CD4-positive, alpha-beta T cell treated with Interleukin-4 for 1 hour (primary cell): ENCODE results near the gene PACSIN2.
"Not testable (repeated sequence)": the region's sequence is repeated elsewhere in the genome, so short reads cannot be mapped to it uniquely, and the experiment has no call there.

ENCODE experiments used
- DNase-seq, 2 donors: peaks; one replicate each; pipeline ENCODE4 v3.0.0-alpha.2; 2020 to 2022

Gene PACSIN2

GRCh38 chr22:43009444-43009843 is 5.5 kb downstream of the PACSIN2 start:
- DNase-seq = no peak

DNA sequence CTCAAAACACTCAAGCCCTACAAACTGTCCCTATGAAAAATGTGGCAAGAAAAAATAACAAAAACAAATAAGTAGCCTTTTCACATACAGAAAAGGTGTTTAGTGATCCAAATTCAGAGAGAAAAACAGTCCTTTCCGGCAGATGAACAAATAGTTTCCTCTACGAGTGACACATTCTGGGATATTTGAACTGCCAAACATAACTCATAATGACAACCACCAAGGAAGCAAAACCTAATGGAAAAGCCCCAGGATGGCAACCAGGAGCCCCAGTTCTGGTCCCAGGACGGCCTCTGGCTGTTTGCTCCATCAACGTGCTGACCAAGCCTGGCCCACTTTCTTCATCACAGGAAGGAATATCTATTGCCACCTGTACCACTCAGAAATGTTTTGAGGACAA is 6.0 kb downstream of the PACSIN2 start:
- no peak for DNase-seq

DNA sequence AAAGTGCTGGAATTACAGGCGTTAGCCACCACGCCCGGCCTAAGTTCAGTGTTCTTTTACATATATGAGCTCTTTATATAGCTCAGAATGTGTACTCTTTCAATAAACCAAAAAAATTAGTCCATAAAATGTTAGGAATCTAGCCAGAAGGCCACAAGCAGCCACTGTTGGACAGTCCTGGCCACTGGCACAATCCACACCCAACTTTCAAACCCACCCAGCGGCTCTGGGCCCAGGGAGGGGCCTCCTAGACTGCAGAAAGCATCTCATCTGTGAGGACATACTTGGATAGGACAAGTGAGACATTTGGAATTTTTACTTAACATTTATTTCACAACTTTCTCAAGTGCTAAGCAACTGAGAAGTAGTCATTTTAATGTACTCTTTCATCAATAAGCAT is 6.4 kb downstream of the PACSIN2 start:
- no peak for DNase-seq

- no peak for DNase-seq
Measured at GRCh38 chr22:43007519-43008102, 7.3 kb downstream of the PACSIN2 start.

DNA sequence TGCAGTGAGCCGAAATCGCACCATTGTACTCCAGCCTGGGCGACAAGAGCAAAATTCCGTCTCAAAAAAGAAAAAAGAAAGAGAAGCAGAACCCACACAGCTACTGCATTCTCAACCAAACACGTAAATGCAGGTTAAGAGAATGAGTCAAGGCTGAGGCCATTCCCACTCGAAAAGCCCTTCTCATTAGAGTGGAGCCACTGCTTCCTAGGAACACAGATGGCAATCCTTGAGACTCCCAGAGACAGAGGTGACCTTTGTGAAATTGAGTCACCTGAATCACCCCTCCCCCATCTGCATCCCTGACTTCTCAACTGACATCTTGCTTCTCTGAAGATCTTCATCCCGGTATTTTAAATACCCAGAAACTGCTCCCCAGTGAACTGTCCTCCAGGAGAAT is 8.2 kb downstream of the PACSIN2 start:
- DNase-seq = no peak

DNA sequence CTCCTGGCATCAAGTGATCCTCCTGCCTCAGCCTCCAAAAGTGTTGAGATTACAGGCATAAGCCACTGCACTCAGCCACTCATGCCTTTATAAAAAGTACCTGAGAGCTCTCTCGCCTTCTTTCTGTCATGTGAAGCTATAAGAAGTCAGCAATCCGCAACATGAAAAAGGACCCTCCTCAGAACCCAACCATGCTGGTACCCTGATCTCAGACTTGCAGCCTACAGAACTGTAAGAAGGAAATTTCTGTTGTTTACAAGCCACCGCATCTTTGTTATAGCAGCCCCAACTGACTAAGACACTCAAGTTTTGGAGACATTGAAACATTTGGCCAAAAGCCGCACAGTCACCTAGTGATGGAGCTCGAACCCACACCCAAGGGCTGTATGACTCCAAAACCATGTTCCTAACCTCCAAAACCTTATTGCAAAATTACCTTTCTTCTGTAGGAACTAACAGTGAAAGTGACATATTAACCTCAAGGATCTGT is 8.9 kb downstream of the PACSIN2 start:
- DNase-seq = no peak

DNA sequence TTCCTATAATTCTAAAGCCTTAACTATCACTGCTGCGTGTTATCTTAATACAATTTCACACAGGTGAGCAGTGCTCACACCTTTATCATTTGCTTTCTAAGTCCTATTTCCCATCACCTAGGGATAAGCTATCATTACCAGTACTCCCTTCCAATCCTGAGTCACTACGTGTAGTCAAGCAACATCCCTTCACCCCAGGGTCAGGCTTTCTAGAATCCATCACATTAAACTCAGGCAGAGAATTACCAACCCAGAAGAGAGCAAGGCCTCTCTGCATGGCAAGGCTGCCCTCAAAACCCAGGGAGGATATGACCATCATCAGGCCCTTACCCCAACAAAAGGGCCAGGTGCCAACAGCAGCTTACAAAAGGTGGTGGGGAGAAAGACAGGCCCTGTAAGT is 9.8 kb downstream of the PACSIN2 start:
- no peak for DNase-seq

DNA sequence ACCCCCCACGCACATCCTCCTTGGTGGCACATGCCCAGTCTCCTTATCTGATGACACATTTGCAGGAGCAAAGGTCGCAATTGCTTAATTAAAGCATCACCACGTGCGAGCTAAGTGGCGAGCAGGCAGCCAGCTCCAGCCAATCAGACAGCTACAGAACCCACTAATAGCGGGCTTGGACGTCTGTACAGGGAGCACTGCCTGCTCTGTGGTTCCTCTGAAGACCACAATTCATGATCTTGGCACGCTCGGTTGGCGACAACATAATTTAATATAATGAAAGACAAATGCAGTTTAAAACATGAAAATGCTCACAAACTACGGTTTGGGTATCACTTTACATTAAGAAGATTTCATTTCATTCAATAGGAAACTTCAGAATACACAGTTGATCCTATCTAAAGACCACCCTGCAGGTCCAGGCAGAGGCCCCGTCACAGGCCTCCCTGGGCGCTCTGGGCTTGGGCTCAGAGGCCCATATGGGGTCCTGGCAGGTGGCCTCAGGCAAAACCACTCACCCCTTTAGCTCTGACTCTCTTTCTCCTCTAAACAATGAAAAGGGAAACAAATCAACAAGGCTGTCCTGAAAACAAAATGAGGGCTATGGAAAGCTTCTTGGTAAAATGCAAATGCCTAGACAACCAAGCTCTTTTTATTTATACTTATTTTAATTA is 10.4 kb downstream of the PACSIN2 start:
- DNase-seq = no peak

- no peak for DNase-seq
Measured at GRCh38 chr22:43002202-43002586, 12.8 kb downstream of the PACSIN2 start.

DNA sequence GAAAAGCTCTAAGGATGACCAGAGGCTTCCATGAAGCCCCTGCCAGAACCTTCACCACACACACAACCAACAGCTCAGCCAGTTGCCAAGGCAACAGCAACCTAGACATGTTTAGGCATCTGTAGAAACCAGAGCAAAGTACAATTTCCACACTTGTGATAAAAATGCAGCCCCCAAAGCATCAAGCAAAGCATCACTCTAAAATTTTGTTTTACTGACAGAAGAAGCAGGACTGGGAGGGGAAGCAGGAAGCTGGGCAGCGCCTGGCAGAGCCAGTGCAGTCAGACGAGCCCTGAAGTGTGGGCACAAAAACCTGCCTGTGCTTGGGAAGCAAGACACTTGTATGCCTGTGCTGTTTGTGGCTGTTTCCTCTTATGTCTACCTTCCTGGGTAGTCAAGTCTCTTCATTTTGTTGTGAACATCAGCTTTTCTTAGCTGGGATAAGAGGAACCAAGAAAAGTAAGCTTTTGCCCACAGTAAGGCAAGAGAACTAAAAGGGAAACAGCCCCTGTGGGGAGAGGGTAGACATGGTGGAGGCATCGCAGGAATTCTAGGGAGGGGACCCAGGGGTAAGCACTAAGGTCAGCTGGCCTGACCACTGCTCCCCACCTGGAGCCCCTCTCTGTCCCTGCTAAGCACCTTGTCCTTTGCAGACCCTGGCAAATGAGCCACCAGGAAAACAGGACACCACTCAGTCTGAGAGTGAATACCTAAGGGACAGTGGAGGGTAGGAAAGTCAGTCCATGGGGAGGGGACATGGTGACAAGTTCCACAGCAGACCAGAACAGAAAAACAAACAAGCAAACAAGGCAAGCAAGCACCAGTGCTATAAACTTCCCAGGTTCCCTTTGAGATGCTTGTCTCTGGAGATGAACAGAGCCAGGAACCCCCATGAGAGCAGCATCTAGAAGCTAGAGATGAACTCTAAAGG is 13.4 kb downstream of the PACSIN2 start:
- DNase-seq = no peak

DNA sequence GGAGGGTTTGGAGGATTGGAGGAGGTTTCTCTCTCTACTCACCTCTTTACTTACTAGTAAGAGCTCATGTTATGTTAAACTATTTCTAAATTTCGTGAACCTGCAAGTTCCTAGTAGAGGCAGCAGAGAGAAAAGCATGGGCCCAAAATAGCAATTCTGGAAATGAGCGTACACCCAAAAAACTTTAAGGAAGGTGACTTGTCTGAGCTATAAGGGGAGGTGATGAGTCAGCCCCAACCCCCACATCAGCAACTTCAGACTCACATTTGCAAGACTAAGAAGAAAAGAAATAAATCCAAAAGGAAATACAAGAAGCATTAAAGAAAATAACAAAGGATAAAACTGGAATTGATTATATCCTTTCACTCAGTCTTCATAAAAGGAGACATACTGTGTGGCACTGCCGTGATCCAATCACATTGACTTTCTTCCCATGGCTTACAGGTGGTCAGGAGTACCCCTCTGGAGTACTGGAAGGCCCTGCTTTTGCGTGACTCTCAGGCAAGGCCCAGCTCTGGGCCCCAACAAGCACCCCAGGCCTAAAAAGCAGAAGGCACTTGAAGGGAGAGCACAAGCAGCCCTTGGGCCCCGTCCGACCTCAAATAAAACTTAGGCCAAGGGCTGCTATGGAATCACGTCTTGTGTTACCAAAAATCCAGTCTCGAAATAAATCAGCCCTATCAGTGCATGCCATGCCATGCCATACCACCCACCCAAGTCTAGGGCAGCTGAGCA is 14.3 kb downstream of the PACSIN2 start:
- no peak for DNase-seq

GRCh38 chr22:42997582-42998090 is 17.3 kb downstream of the PACSIN2 start:
- no peak for DNase-seq

DNA sequence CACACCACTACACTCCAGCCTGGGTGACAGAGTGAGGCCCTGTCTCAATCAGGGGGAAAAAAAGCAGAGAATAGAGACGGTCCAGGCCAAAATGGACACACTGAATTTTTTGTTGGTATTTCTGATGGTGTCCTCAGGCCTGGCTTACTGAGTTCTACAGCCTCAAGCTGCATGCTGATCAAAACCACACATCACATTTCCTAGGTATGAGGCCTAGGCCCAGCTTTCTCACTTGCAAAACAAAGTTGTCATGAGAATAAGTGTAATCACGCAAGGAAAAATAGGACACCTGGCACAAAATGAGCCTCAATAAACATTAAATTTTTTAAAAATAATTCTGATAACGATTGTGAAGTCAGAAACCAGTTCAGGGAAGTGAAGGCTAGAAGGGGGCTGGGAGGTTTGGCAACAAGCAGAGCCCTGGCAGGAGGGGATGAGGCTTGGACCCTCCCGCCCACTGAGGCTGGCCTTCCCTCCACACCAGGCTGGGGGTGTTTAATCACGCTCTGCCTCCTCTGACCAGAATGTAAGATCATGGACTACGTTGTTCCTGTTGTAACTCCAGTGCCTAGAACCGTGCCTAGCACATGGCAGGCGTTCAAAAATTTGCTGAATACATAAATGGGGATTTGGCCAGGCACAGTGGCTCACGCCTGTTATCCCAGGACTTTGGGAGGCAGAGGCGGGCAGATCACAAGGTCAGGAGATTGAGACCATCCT is 18.1 kb downstream of the PACSIN2 start:
- DNase-seq = no peak

DNA sequence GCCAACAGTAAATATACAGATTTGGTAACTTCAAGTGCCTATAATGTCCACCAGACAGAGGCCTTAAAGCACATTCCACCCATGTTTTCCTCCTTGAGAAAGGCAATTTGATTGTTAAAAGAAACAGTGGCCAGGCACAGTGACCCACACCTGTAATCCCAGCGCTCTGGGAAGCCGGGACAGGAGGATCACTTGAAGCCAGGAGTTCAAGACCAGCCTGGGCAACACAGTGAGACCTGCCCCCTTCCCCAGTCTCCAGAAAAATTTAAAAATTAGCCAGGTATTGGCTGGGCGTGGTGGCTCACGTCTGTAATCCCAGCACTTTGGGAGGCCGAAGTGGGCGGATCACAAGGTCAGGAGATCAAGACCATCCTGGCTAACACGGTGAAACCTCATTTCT is 19.3 kb downstream of the PACSIN2 start:
- not testable (repeated sequence) for DNase-seq

DNA sequence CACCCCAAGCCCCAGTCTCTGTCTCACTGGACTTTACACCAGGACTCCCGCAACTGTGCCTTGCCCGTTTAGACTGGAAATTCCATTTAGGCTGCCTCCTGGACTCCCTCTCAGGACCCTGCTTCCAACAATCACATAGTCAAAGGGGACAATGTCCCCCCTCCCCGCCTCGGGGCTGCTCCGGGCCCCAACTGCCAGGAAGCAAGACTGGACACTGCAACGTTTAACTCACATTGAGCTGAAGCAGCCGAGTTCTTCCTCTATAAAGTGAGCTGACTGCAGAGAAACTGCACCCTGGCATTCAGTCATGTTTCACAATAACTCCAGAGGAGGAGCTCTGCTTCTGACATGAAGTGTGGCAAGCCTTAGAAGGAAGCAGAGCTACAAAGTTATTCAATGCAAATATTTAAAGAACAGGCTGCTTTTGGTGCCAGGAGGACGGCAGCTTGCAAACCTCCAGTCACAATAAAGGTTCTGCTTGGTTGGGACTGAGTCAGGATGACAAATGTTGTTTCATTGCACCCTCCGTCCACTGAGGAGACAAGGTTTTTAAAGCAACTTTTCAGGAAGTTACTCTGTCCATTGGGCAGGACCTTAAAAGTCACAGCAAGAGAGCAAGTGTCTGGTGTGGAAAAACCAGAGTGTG is 19.9 kb downstream of the PACSIN2 start:
- peak in 1 of 2 donors; percentile 51 for DNase-seq

- DNase-seq = no peak
Measured at GRCh38 chr22:42994276-42994916, 20.6 kb downstream of the PACSIN2 start.

- DNase-seq = no peak
Measured at GRCh38 chr22:42993651-42994275, 21.2 kb downstream of the PACSIN2 start.

GRCh38 chr22:42992886-42993479 is 22.0 kb downstream of the PACSIN2 start:
- no peak for DNase-seq

DNA sequence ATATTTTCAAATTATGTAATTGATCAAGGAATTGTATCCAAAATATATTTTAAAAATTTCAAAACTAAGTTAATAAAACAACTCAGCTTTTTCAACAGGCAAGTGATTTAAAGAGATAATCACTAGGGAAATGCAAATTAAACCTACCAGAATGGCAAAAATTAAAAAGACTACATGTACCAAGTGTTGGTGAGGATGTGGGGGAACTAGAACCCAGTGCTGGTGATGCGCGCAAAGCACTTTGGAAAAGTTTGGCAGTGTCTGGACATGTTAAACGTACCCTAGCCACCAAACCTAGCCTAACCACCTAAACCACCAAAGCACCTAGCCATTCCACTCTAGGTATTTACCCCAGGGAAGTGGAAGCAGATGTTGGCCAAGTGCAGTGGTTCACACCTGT is 22.9 kb downstream of the PACSIN2 start:
- DNase-seq = no peak

- no peak for DNase-seq
Measured at GRCh38 chr22:42991010-42991651, 23.8 kb downstream of the PACSIN2 start.
